WTC11 (cell line): ENCODE data around the gene CROCC2. TPM values are rescaled to one million over a fixed set of nuclear protein-coding genes. Genes with fewer than 3 reads are reported as not detected.
A peak's percentile ranks its signal among the peaks of the same experiment; 100 is the strongest.

Source experiments
- ATAC-seq: fragments of 200-7000 bp; cut with Tn5 transposase; 2 replicates; pipeline ENCODE4 v1.10.0; 2021; ENCODE audit warnings: mild to moderate bottlenecking, moderate library complexity
- CTCF ChIA-PET: fragments of 300-600 bp; sonication (Branson Sonifier 250); formaldehyde crosslinking; loops from one replicate; lab custom pipeline; 2021; ENCODE audit warnings: antibody characterized with exemption; lab: Charles Lee
- POLR2A ChIA-PET: fragments of 350-600 bp; sonication (Branson Sonifier 250); formaldehyde crosslinking; loops from one replicate; lab custom pipeline; 2021; ENCODE audit warnings: antibody characterized with exemption; lab: Charles Lee
- DNase-seq: peaks from one replicate; pipeline ENCODE4 v3.0.0; 2021; ENCODE audit warnings: low spot score
- H3K27ac Mint-ChIP-seq: 2 replicates; pipeline ENCODE4 v1.8.0; 2021; ENCODE audit warnings: mixed read lengths
- H3K27me3 Mint-ChIP-seq: 2 replicates; pipeline ENCODE4 v1.8.0; 2021; ENCODE audit warnings: low read depth, mild to moderate bottlenecking, moderate library complexity, mixed read lengths
- H3K36me3 Mint-ChIP-seq: 2 replicates; pipeline ENCODE4 v1.8.0; 2021; ENCODE audit warnings: mixed read lengths
- H3K4me1 Mint-ChIP-seq: 2 replicates; pipeline ENCODE4 v1.8.0; 2022; ENCODE audit warnings: mixed read lengths
- H3K4me3 Mint-ChIP-seq: 2 replicates; pipeline ENCODE4 v1.8.0; 2021; ENCODE audit warnings: mild to moderate bottlenecking, moderate library complexity, mixed read lengths
- H3K9me3 Mint-ChIP-seq: 2 replicates; pipeline ENCODE4 v1.8.0; 2021; ENCODE audit warnings: mixed read lengths
- CREM ChIP-seq: sonication (generic); formaldehyde crosslinking; IDR thresholded peaks from 2 replicates; pipeline ENCODE4 v1.8.1; 2022; ENCODE audit warnings: mild to moderate bottlenecking, missing genetic modification reagents, moderate library complexity
- CTCF ChIP-seq: fragments of 200-600 bp; IDR thresholded peaks from 2 replicates; pipeline ENCODE4 v1.8.0; 2022; ENCODE audit warnings: antibody characterized with exemption
- FOXJ3 ChIP-seq: sonication (generic); formaldehyde crosslinking; IDR thresholded peaks from 2 replicates; pipeline ENCODE4 v1.9.0; 2021; ENCODE audit warnings: missing genetic modification reagents, mild to moderate bottlenecking, borderline replicate concordance
- MLX ChIP-seq: sonication (generic); formaldehyde crosslinking; IDR thresholded peaks from 2 replicates; pipeline ENCODE4 v1.8.1; 2023; ENCODE audit warnings: mild to moderate bottlenecking, missing genetic modification reagents, moderate library complexity
- MXD4 ChIP-seq: fragments of 250-450 bp; sonication (Bioruptor Pico); IDR thresholded peaks from 2 replicates; pipeline ENCODE4 v1.8.0; 2021; ENCODE audit warnings: mild to moderate bottlenecking, moderate library complexity, borderline replicate concordance
- NFATC4 ChIP-seq: fragments of 250-450 bp; sonication (Bioruptor Pico); IDR thresholded peaks from 2 replicates; pipeline ENCODE4 v1.9.0; 2021; ENCODE audit warnings: mild to moderate bottlenecking
- NR2C2 ChIP-seq: sonication (generic); formaldehyde crosslinking; IDR thresholded peaks from 2 replicates; pipeline ENCODE4 v1.8.0; 2022; ENCODE audit warnings: mild to moderate bottlenecking, missing genetic modification reagents
- OVOL2 ChIP-seq: fragments of 250-450 bp; sonication (Bioruptor Pico); IDR thresholded peaks from 2 replicates; pipeline ENCODE4 v1.9.0; 2021; ENCODE audit warnings: mild to moderate bottlenecking, borderline replicate concordance
- SMAD3 ChIP-seq: sonication (generic); formaldehyde crosslinking; IDR thresholded peaks from 2 replicates; pipeline ENCODE4 v1.8.0; 2022; ENCODE audit warnings: missing genetic modification reagents, mild to moderate bottlenecking, borderline replicate concordance
- ZNF425 ChIP-seq: fragments of 250-450 bp; sonication (Bioruptor Pico); conservative IDR thresholded peaks from 2 replicates; pipeline ENCODE4 v1.9.0; 2021; ENCODE audit warnings: mild to moderate bottlenecking
- total RNA-seq: library from RNA; stranded (reverse); gene quantifications from 3 replicates; pipeline ENCODE4 v1.2.3, GENCODE V29; 2021

Gene CROCC2
- total RNA-seq, 1 experiment from 2014 or later = not detected

GRCh38 chr2:240912878-240913809 lies 7.0 kb downstream of the CROCC2 start:
- ATAC-seq = no peak
- POLR2A ChIA-PET = interaction anchor here (0.6 kb wide), 1 partner anchor 210 kb away, joined by 3 read pairs; no protein-coding TSS in a partner anchor

GRCh38 chr2:240913810-240914644 lies 7.9 kb downstream of the CROCC2 start:
- H3K27me3 Mint-ChIP-seq = peaks cover 6% of the 10 kb centered on the region

More at GRCh38 chr2:240912878-240913809, 7.0 kb downstream of the CROCC2 start:
- Mint-ChIP-seq H3K9me3 (no peaks in the 10 kb centered on the region), H3K4me3 (no peak overlapping the region), H3K27ac (no peak overlapping the region), H3K36me3 (no peaks in the 10 kb centered on the region), H3K4me1 (no peaks in the 10 kb centered on the region), H3K27me3 (peaks cover 6% of the 10 kb centered on the region)
- CTCF ChIA-PET = interaction anchor here (1.0 to 4.3 kb wide), 10 partner anchors 8 to 236 kb away, joined by 4 to 38 read pairs (median 10); partner anchors contain the start of genes MAB21L4 and PASK
- TF ChIP-seq CTCF (no peak), ZNF425 (CRISPR knock-in tag) (no peak)
- DNase-seq = no peak

More at GRCh38 chr2:240913810-240914644, 7.9 kb downstream of the CROCC2 start:
- H3K4me3 Mint-ChIP-seq = no peak overlapping the region
- peak; percentile 95 for DNase-seq
- H3K4me1 Mint-ChIP-seq = no peaks in the 10 kb centered on the region
- peak; percentile 75 for ATAC-seq
- no peaks in the 10 kb centered on the region for H3K36me3 Mint-ChIP-seq
- POLR2A ChIA-PET = interaction anchor here (1.0 to 1.6 kb wide), 5 partner anchors 13 to 124 kb away, joined by 3 read pairs; no protein-coding TSS in a partner anchor
- no peak overlapping the region for H3K27ac Mint-ChIP-seq
- no peaks in the 10 kb centered on the region for H3K9me3 Mint-ChIP-seq
- CTCF ChIA-PET = interaction anchor here (0.5 to 4.3 kb wide), 65 partner anchors 8 to 1171 kb away, joined by 3 to 38 read pairs (median 4); partner anchors contain the start of genes CROCC2, HDLBP, KIF1A and MAB21L4
- TF ChIP-seq NFATC4 (CRISPR knock-in tag) = no peak
- no peak for TF ChIP-seq MLX (CRISPR knock-in tag)
- 0 out of 2 replicates have a peak, but pooled peaks have one; percentile 33 for TF ChIP-seq NR2C2 (CRISPR knock-in tag)
- TF ChIP-seq CREM (CRISPR knock-in tag) = no peak
- TF ChIP-seq CTCF = peak; percentile 96
- TF ChIP-seq MXD4 (CRISPR knock-in tag) = no peak
- 0 out of 2 replicates have a peak, but pooled peaks have one; percentile 17 for TF ChIP-seq SMAD3 (CRISPR knock-in tag)
- TF ChIP-seq FOXJ3 (CRISPR knock-in tag) = no peak
- no peak for TF ChIP-seq OVOL2
